ENCODE data around the gene CELSR3.

The CELSR3 gene

GRCh38 chr3:48598323-48599076, 64.2 kb downstream of the CELSR3 start:
- no peak for DNase-seq

- no peak for DNase-seq
Measured at GRCh38 chr3:48597408-48597800, 65.3 kb downstream of the CELSR3 start.

GRCh38 chr3:48596676-48597407, 65.8 kb downstream of the CELSR3 start:
- no peak for DNase-seq

- DNase-seq, result no peak
Measured at GRCh38 chr3:48596157-48596556, 66.5 kb downstream of the CELSR3 start.

- no peak for DNase-seq
Measured at GRCh38 chr3:48595526-48596121, 67.1 kb downstream of the CELSR3 start.

GRCh38 chr3:48595075-48595525, 67.6 kb downstream of the CELSR3 start, which contains the start of gene COL7A1:
COL7A1 (minus strand) TSS chr3:48595329; CDS start chr3:48595159, 170 bp downstream.
- DNase-seq, result no peak

- no peak for DNase-seq
Measured at GRCh38 chr3:48594417-48595049, 68.2 kb downstream of the CELSR3 start.

GRCh38 chr3:48593337-48593736, 69.3 kb downstream of the CELSR3 start:
- DNase-seq, result no peak

GRCh38 chr3:48592519-48593087, 70.1 kb downstream of the CELSR3 start:
- no peak for DNase-seq

- no peak for DNase-seq
Measured at GRCh38 chr3:48591886-48592518, 70.7 kb downstream of the CELSR3 start.

GRCh38 chr3:48591436-48591835, 71.2 kb downstream of the CELSR3 start:
- DNase-seq, result no peak

GRCh38 chr3:48588230-48588629, 74.5 kb downstream of the CELSR3 start:
- DNase-seq, result no peak

- no peak for DNase-seq
Measured at GRCh38 chr3:48587686-48588085, 75.0 kb downstream of the CELSR3 start.
